Measurements from ENCODE around the gene RRP1.

Gene RRP1

GRCh38 chr21:43778469-43779335 is 10.7 kb upstream of the RRP1 start:
- no peak for DNase-seq

DNA sequence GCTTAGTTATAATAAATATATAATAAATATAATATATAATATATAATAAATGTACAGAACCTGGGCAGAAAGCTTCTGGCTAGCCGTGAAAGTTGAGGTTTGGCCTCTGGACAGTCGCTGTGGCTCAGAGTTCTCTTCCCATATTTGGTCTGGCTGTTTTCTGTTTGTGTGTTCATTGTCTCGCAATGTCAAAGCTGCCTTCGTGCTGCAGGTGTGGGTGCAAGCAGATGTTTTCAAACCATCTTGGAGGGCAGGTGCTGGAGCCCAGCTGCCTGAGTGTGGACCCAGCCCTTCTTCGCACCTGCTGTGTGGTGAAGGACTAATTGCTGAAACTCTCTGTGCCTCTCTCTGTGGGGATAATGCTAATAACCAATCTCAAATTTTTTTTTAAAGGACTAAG is 9.7 kb upstream of the RRP1 start:
- no peak for DNase-seq

DNA sequence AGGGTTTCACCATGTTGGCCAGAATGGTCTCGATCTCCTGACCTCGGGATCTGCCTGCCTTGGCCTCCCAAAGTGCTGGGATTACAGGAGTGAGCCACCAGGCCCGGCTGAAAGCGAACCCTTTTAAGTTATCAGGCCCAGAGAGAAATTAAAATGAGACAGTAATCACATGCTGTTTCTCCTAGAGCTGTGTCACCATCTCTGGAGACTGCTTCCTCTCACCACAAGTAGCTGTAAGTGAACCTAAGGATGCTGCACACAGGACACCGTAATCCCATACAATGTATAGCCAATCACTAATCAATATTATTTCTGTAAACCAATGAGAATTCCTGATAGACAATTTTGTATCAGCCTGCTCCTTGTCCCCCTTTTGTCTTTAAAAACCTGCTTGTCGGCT is 7.5 kb upstream of the RRP1 start:
- DNase-seq, result no peak

DNA sequence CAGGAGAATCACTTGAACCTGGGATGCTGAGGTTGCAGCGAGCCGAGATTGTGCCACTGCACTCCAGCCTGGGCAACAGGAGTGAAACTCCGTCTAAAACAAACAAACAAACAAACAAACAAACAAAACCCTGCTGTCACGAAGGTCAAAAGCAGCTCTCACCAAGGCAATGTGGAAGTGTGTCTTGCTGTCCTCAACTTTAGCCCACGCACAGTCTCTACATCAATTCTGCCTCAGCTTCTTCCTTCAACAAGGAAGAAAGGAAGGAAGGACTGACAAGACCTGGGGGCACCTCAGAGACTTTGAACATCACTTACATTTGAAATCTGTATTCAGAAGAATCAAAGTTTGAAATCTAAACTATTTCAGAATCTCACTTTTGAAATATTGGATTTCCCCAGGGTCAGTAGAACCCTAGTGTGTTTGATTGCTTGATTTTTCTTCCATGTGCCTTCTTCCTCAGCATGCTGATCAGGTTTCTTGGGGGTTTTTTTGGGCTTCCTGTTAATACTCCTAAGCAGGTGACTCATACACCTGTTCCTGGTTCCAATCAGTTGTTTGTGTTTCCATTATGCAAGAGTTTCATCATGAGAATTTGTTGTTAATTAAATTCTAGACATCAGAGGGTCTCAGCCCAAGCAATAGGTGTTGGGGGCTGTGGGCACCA is 6.8 kb upstream of the RRP1 start:
- DNase-seq, result no peak

- no peak for DNase-seq
Measured at GRCh38 chr21:43783098-43783700, 6.2 kb upstream of the RRP1 start.

- DNase-seq, result no peak
Measured at GRCh38 chr21:43785134-43785533, 4.2 kb upstream of the RRP1 start.

GRCh38 chr21:43786300-43786806 is 3.0 kb upstream of the RRP1 start:
- no peak for DNase-seq

DNA sequence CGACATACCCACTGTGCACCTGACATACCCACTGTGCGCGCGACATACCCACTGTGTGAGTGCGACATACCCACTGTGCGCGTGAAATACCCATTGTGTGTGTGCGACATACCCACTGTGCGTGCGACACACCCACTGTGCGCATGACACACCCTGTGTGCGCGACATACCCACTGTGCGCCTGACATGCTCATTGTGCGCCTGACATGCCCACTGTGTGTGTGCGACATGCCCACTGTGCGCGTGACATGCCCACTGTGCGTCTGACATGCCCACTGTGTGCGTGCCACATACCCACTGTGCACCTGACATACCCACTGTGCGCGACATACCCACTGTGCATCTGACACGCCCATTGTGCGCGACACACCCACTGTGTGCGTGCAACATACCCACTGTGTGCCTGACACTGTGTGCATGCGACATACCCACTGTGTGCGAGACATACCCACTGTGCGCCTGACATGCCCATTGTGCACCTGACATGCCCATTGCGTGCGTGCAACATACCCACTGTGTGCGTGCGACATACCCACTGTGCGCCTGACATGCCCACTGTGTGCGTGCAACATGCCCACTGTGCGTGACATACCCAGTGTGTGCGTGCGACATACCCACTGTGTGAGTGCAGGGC is 2.5 kb upstream of the RRP1 start:
- DNase-seq, result no peak

DNA sequence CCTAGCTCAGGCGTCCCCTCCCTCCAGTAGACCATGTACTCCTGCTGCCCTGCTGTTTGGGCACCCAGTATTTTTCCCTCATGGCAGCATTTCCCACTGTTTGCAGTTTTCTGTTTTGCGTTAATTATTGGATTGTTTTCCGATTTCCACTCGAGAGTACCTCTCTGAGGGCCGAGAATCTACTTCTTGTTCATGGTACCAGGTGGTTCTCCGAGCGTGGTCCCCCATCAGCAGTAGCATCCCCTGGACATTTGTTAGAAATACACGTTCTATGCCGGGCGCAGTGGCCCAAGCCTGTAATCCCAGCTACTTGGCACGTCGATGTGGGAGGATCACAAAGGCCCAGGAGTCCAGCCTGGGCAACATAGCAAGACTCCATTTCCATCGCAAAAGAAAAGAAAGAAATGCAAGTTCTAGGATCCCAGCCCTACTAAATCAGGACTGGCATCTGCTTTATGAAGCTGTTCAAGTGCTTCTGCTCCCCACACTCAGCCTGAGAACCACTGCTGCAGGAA is 690 bp downstream of the RRP1 start:
- DNase-seq, result no peak

GRCh38 chr21:43792406-43792805 is 3.0 kb downstream of the RRP1 start:
- DNase-seq, result no peak

DNA sequence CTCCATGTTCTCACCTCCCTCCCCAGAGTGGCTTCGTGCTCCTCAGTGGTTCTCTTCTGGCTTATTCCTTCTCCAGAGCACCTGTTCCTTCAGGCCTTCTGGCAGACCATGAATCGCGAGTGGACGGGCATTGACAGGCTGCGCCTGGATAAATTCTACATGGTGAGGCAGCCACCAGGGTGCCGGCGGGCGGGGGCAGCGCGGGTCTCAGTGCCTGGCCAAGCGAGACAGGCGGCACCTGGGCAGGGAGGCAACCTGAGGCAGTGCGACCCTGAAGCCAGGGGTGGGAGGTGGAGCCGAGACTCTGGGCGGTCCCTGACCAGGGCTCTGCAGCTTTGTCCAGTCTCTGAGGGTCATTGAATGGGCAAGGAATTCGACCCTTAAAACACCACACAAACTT is 3.9 kb downstream of the RRP1 start:
- no peak for DNase-seq

DNA sequence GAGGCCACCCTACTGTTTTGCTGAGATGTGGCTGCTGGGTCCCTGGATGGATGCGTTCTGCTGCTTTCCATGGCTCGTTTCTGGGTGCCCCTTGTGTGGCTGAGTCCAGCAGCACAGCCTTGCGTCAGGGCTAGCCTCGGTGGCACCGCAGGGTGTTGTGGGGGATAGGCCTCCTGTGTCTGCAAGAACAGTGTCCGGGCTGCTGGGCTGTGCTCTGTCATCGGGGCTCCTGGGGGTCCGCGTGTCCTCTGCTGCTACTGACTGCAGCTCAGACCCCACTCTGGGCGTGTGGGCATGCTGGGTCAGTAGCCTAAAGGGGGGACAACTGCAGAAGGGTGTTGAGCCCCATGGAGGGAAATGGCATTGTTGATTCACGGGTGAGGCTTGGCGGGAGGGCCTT is 4.9 kb downstream of the RRP1 start:
- no peak for DNase-seq

- DNase-seq, result no peak
Measured at GRCh38 chr21:43794857-43795256, 5.5 kb downstream of the RRP1 start.

- no peak for DNase-seq
Measured at GRCh38 chr21:43797415-43797814, 8.0 kb downstream of the RRP1 start.

- no peak for DNase-seq
Measured at GRCh38 chr21:43797925-43798715, 8.7 kb downstream of the RRP1 start.

- no peak for DNase-seq
Measured at GRCh38 chr21:43799301-43799840, 10.0 kb downstream of the RRP1 start.

DNA sequence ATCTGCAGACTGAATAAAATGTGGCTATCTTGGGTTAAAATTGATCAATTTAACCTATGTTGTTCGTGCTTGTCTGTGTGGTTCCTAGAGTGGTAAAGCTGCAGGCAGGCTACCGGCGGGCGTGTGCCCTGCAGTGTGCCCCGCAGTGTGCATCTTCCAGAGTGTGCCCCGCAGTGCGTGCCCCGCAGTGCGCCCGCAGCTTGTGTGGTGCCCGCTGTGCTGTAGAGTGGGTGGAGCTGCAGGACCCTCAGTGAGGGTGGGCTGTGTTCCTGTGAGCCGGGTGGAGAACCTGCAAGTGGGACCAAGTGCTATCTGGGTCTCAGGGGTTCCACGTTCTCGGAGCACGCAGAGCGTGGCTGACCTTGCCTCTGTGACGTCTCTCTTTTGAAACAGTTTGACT is 10.7 kb downstream of the RRP1 start:
- no peak for DNase-seq

DNA sequence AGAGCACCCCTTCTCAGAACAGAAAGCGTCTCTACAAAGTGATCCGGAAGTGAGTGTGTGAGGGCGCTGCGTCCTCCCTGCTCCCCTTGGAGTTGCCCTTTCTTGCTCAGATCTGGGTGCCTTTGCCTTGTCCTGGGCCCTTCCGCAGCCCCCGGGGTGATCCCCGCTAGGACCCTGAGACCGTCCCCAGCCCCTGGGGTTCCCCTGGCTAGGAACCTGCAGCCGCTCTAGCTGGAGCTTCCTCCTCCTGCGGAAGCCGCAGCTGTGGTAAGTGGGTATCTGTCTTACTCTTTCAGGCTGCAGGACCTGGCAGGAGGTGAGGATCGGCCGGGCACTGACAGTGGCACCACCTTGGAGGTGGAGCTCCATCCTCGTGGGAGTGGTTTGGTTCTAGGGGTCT is 11.2 kb downstream of the RRP1 start:
- DNase-seq, result no peak

DNA sequence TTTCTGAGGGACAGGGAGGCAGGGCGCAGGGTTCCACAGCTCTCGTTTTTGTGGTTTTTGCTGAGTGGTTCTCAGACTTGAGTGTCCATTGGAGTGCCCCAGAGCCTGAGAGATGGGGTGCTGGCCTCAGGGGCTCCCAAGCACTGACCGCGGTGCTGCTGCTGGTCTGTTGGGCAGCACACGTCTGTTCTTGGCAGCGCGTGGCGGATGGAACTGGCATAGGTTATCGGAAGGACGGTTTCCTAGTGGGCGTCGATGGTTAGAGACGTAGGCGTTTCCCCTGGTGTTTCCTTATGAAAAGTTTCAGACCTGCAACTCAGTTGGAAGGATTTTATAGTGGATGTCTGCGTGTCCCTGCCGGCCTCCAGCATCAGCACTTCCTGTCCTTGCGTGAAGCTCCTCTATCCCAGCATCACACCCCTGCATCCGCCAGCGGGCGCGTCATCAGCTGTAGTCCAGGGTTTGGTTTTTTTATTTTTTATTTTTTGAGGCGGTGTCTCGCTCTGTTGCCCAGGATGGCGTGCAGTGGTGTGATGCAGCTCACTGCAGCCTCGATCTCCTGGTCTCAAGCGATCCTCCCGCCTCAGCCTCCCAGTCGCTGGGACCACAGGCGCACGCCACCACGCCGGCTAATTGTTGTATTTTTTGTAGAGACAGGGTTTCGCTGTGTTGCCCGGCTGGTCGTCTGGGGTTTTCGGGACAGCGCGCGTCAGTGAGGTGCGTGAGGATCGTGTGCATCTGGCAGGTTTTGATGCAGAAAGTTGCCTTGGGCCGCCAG is 11.8 kb downstream of the RRP1 start:
- no peak for DNase-seq

DNA sequence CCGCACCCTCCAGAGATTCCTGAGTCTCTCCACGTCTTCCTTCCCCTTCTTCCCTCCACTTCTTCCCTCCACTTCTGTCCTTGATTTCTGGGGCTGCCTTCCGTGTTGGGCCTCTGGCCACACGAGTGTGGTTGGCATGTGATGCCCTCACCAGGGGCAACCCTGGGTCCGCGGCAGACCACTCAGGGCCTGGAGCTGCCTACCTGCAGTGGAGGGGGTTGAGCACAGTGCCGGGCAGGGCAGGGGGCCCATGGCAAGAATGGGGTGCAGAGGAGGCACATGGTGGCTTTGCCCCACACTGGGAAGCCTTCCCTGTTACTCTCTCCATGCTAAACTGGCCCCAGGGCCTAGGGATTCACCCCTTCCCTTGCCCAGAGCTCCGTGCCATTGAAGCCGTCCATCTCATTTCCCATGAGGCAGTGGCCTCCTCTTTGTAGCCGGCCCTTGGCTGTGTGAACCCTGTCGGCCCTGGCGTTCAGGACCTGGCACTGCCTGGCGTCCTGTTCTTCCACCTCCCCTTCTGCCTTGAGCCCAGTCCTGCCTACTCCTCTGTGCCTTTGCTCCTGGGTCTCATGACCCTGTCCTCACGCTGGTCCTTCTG is 13.4 kb downstream of the RRP1 start:
- DNase-seq, result no peak

Measured in bone marrow (tissue), 2 donors.